GM10847 (cell line): ENCODE measurements around the gene MAB21L3.

Experiments
- POLR2A ChIP-seq: IDR thresholded peaks from 2 replicates; pipeline ENCODE4 v1.6.1; 2011; ENCODE audit not compliant: insufficient read length; ENCODE audit errors: extremely low read depth

Gene MAB21L3

DNA sequence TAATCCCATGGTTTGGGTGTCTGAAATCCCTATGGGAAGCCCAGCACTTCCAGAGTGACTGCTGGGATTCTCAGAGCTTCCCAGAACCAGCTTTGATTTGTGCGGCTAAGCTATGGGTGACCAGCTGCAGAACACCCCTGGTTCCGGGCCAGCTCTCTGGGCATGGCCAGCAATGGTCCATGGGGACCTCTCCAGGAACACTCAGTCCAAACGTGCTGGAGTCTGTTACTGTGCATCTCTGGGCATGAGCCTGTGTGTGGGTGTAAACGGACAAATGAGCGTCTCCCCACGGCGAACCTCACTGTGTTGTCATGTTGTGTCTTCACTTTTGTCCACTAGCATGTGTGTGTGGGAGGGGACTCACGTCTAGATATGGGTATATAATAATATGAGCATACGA lies 54.4 kb downstream of the MAB21L3 start:
- TF ChIP-seq POLR2A, result no peak

DNA sequence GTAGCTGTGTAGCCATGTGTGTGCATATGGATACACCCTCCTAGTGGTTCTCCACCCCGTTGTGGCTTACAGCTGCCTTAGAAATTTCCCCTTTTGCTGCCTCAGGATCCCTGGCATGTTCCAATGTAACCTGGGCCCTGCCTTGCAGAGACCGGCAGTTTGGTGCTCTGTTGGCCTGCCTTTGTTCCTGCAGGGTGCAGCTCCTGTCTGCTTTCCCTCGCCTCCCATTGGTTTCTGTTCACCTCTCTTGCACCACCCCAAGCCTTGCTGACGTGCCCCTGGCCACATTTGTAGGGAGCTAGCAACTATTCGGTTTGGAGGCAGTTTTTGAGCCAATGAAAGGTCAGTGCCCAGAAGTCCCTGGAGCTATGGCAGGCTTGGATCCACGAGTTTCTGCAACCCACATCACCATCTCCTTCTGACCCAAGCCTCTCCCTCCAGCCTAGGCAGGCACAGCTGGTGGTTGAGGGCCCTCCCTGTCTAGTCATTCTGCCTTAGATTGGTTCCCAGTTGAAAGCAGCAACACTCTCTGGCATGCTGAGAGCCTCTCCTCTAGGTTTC lies 54.9 kb downstream of the MAB21L3 start:
- no peak for TF ChIP-seq POLR2A

DNA sequence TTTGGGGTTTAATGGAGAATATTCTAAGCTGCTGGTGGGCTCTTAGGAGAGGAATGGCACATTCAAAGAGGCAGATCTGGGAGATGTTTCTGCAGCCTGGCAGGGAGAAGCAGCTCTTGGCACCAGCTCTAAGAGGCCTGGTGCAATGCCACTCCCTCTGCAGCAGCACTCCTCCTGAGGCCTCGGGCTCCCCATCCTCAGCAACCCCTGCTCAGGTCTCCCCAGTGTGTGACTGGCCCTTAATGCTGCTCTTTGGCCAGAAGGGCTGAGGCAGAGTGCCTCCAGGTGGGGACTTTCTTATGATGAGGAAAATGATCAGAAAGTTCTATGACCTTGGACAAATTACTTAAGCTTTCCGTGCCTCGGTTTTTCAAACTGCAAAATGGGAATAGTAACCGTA lies 55.5 kb downstream of the MAB21L3 start:
- no peak for TF ChIP-seq POLR2A

DNA sequence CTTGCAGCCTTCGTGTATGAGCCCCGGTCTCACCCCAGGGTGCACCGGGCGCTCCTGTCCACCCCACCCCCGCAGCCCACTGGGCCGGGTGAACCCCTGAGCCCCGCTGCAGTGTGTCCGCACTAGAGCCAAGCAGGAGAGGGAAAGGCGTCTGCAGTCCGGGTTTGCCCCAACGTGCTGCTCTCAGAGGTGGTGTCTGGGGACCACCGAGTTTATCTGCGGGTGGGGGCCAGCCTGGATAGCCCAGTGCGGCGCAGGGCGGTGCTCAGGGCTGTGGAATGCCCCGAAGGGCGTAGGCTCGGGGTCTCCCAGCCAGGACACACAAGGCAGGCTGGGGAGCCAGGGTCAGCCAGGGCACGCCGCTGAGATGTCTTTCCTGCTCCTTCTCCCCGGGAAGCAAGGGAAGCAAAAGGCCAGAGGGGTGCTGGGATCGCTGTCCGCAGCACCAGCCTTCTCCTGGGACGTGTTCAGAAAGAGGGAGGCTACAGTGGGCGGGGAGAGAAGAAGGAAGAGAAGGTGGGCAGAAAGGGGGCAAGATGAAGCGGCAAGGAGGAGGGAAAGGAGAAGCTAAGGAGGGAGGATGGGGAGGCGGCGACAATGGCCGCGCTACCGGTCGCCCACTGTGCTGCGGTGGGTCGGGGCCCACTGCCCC lies 56.6 kb downstream of the MAB21L3 start:
- no peak for TF ChIP-seq POLR2A

DNA sequence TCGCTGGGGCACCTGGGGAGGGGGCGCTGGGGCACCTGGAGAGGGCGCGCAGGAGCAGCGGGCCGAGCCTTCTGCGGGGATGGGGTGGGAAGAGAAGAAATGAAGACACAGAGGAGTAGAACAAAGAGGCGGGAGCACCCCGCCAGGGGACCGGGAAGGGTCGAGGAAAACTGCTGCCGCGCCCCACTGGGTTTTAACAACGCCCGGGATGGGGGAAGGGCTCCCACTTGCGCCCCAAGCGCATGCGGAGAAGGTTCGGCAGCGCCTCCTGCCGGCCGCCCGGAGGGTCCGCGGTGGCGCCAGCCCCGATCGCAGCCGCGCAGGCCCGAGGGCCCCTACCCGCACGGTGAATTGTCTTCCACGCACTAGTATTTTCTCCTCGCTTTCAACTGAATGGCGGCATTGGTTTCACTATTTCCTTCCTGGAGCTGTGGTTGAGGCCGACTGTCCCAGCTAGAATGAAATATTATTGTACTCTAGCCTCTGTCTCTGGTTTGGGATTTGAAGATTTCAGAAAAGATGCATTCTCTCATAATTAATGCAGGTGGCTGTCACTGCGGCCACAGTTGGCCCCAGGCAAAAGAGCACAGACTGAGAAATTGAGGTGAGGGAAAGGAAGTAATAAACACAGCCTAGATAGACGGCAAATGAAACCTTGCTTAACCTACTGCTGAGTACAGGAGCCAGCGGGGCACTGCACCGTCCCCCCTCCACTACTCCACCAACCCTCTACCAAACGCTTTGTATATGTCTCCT lies 57.3 kb downstream of the MAB21L3 start:
- no peak for TF ChIP-seq POLR2A

DNA sequence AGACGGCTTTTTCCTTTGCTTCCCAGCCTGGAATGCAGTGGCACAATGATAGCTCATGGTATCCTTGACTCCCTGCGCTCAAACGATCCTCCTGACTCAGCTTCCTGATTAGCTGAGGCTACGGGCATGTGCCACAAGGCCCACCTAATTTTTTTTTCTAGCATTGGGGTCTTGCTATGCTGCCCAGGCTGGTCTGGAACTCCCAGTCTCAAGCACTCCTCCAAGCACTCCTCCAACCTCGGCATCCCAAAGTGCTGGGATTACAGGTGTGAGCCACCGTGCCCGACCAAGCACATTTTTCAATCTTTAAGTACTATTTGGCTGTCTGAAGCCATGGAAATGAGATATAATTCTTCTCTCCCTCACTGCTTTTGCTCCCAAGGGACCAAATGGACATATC lies 58.7 kb downstream of the MAB21L3 start:
- no peak for TF ChIP-seq POLR2A

DNA sequence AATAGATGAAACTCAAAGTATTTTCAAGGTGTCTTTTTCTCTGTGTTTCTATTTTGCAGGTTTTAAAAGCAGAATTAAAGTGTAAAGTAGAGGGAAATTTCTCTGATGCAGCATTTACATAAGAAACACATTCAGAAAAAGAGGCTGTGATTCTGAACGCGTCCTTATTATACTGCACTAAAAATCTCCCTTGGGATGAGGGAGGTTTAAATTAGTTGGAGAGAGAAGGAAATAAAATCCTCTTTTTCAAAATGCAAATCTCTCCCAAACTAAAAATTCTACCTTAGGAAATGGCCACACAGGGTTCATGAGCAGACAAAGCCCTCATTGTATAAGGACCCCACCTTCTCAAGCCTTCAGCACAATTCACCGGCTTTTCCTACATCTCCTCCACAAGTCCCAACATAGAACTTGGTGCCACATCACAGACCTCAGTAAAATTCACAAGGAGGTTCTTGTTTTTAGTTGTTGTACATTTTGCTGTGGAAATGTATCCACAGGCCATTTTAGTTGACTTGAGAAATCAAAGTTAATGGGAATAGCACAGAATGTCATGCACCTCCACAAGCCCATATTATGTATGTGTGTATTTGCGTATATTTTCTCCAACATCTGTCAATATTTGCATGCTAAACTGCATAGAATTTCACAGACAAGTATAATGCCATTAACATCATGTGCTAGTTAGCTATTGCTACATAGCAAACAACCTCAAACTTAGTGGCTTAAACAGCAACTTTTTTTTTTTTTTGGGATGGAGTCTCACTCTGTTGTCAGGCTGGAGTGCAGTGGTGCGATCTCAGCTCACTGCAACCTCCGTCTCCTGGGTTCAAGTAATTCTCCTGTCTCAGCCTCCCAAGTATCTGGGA lies 59.8 kb downstream of the MAB21L3 start:
- no peak for TF ChIP-seq POLR2A

DNA sequence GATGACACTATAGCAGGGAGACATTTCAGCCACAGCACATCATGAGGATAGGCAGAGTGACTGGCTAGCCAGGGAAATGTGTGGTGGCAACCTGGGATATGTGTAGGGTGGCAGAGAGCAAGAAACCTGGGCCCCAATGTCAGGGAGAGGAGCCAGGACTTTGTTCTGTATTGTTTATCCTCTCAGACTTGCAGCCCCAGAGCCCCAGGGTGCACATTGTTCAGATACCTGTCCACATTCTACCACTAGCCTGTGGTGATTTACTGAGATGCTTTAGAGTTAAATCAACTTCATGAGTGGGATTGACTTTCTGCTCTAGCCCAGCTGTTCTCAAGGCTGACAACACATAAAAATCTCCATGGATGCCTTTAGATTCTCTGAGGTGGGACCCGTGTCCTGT lies 61.5 kb downstream of the MAB21L3 start:
- TF ChIP-seq POLR2A, result no peak

DNA sequence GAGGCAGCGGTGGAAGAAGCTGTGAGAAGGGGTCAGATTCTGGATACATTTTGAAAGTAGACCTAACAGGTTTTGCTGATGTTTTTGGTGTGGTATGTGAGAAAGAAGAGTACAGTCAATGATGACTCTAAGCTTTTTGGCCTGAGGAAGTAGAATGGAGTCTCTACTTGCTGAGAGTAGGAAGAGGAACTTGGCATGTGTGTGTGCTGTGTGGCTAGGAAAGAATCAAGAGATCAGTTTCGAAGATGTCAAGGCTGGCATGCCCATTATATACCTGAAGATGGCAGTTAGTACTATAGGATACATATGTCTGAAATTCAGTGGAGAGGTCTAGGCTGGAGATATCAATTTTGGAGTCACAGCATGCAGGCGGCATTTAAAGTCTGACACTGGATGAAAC lies 64.4 kb downstream of the MAB21L3 start:
- no peak for TF ChIP-seq POLR2A

DNA sequence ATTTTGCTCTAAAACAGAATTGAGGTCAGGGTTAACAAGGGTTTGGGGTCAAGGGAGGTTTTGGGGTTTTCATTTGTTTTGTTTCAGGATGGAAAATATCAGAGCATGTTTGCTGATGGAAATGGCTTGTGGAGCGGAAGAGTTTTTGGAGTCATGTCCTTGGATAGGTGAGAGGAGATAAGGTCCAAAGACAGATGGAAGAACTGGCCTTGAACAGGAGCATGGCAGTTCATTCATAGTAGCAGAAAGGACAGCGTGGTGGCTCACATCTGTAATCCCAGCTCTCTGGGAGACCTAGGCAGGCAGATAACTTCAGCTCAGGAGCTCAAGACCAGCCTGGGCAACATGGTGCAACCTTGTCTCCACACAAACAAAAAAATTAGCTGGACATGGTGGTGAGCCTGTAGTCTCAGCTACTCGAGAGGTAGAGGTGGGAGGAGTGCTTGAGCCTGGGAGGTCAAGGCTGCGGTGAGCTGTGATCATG lies 65.1 kb downstream of the MAB21L3 start:
- TF ChIP-seq POLR2A, result no peak

DNA sequence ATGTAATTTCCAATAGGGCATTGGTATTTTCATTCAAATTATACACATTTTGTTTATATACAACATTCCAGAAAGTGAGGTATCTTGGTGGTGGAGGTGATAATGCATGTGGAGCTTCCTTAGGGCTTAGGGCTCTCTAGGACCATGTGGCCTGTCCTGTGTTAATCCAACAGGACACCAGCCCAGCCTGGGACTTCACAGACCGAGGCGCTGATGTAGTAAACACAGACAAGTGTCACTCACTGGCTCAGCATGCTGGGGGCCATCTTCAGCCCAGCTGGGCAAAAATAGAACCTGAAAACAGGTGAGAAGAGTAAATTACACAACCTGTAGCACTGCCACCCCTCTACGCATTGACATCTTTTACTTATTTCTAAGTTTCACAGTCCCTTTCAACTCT lies 66.7 kb downstream of the MAB21L3 start:
- TF ChIP-seq POLR2A, result no peak

DNA sequence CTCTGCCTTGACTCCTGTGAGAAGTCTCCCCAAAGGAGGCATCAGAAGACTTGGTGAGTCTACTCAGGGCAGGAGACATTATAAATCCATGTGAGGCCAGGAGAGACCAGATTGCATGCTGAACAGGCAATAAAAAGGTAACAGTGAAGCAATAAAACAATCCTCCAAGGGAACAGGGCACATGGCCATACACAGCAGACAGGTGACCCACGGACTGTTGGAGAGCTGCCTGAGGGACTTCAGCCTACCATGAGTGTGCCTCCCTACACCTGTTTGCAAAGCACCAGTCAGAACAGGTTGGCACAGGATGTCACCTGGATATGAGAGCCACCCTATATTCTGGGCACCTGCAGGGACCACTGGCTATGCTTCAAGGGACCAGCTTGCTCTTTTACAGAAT lies 67.6 kb downstream of the MAB21L3 start:
- no peak for TF ChIP-seq POLR2A

DNA sequence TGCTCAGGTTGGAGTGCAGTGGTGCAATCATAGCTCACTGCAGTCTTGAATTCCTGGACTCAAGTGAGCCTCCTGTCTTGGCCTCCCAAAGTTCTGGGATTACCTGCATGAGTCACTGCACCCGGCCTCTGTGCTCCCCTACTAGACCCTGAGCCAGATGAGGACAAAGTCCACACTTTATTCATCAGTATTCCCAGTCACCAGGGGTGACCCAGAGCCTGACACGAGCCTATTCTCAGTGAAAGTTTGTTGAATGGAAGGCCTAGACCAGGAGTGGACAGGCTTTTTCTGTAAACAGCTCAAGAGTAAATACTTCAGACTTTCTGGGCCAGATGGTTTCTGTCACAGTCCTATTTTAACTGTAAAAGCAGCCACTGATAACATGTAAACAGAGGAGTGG lies 68.2 kb downstream of the MAB21L3 start:
- TF ChIP-seq POLR2A, result no peak

DNA sequence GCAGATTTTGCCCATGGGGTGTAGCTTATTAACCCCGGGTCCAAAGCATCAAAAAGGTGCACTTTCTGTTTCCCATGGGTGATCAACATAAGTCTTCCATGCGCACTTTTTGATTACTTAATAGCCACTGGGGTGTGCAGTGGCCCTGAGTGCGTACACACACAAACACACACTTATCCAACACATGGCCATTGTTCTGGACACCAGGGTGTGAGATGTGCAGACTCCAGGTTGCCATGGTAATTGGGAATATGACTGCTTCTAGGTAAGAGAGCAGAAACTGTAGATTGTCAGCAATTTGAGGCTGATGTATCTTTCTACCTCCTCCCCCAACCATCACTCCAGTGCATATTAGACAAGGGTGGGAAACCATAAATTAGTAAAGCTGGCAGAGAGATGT lies 68.8 kb downstream of the MAB21L3 start:
- TF ChIP-seq POLR2A, result no peak

DNA sequence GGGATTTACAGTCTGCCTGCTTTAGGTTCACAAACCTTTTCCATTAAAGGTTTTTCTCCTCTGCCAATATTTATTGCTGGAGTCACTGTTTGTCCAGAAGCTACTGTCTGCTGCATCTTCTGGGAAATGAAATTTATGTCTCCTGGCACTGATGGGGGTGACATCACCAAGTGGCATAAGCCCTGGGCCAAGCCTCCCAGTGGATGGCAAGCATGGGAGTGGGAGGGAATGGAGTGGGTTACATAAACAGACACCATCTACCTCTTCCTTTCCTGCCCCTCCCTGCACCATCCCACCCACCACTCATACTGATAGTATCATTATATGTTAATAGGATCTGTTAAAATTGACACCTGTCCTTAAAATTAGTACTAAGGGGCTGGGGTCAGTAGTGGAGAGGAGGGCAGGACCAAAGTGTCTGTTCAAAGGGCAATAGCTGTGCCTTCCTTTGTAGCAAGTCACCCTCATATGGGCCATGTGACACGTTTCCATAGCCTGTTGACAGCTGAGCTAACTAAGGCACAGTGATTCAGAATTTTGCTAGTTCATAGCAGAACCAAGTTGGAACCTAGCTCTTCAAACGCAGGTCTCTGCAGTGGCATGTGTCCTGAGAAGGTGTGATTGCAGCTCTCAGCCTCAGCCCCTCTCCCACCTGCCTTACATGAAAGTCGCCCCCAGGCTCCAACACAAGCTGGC lies 71.0 kb downstream of the MAB21L3 start:
- TF ChIP-seq POLR2A, result no peak
